ENCODE results near the gene AP1S1.

Gene AP1S1

GRCh38 chr7:101169110-101169837 lies 15.0 kb downstream of the AP1S1 start:
- TF ChIP-seq HDGF (IDR thresholded peaks at IDR 0.05; ENCODE audit: borderline replicate concordance): no peak
- DNase-seq (ENCODE audit: extremely low spot score): no peak
- ChIA-PET CTCF (interaction anchor here (0.6 to 1.8 kb wide), 2 partner anchors 25 to 324 kb away, joined by 3 to 8 read pairs; no protein-coding TSS in a partner anchor), POLR2A (interaction anchor here (1.1 kb wide), 1 partner anchor 281 kb away, joined by 4 read pairs; no protein-coding TSS in a partner anchor)

GRCh38 chr7:101169838-101170551 lies 15.7 kb downstream of the AP1S1 start:
- no peak for TF ChIP-seq L3MBTL2 (conservative IDR thresholded peaks at IDR 0.05)
- no peak for TF ChIP-seq ARNT (IDR thresholded peaks at IDR 0.05)
- no peak for TF ChIP-seq SUZ12 (IDR thresholded peaks at IDR 0.05)
- no peak for TF ChIP-seq FOXA1 (IDR thresholded peaks at IDR 0.05)
- POLR2A ChIA-PET: interaction anchor here (0.9 kb wide), 1 partner anchor 12 kb away, joined by 3 read pairs; no protein-coding TSS in a partner anchor
- peak; percentile 70 for DNase-seq (ENCODE audit: extremely low spot score)

DNA sequence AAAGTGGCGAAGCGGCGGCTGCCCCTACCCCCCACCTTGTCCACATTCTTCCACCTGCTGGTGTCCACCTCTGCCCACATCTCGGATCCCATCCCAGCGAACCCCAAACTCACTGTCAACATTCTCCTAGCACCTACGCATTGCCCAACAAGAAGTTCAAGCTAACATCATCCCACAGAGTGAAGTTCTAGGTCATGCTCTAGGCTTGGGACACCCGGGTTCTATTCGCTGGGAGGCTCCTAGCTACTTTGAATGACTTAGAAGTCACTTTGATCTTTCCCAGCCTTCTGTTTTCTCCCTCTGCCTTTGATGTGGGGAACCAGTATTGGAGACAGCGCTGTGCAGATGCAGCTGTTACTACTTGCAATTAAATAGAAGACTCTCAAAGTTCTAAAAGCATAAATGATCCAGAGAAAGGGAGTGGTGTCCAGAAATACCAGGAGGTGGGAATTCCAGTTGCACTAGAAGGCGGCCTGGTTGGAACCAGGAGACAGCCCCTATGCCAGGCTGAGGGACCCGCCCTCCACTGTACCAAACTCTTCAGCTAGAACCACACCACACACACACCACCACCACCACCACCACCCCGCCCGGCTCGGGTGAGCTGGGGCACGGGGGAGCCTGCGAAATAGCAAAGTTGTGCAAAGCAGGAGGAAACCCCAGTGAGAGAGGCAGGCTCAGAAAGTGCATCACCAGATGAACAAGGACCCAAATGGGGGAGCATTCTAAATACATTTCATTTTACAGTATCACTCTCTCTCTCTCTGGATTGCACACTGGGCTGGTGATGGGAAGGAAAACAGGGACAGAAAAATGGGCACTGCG lies 16.6 kb downstream of the AP1S1 start:
- ChIA-PET CTCF (interaction anchor here (0.6 to 1.6 kb wide), 4 partner anchors 14 to 1127 kb away, joined by 3 to 11 read pairs (median 4); no protein-coding TSS in a partner anchor), POLR2A (interaction anchor here (0.9 kb wide), 1 partner anchor 12 kb away, joined by 3 read pairs; no protein-coding TSS in a partner anchor)
- no peak for TF ChIP-seq BHLHE40 (IDR thresholded peaks at IDR 0.05; ENCODE audit: borderline replicate concordance)
- TF ChIP-seq L3MBTL2 (conservative IDR thresholded peaks at IDR 0.05): no peak
- TF ChIP-seq ZNF384 (IDR thresholded peaks at IDR 0.05): no peak
- no peak for TF ChIP-seq TARDBP (IDR thresholded peaks at IDR 0.05)
- TF ChIP-seq LEF1 (IDR thresholded peaks at IDR 0.05; ENCODE audit: borderline replicate concordance): no peak
- TF ChIP-seq FOXM1 (IDR thresholded peaks at IDR 0.05; ENCODE audit: borderline replicate concordance): no peak
- no peak for TF ChIP-seq CTBP1 (IDR thresholded peaks at IDR 0.05; ENCODE audit: borderline replicate concordance)
- no peak for TF ChIP-seq ELF4 (IDR thresholded peaks at IDR 0.05)
- TF ChIP-seq FOXA1 (IDR thresholded peaks at IDR 0.05): no peak
- no peak for TF ChIP-seq FOXK2 (IDR thresholded peaks at IDR 0.05)
- TF ChIP-seq NFRKB (IDR thresholded peaks at IDR 0.05): no peak
- TF ChIP-seq SP1 (IDR thresholded peaks at IDR 0.05): no peak
- TF ChIP-seq, protein P1, sequence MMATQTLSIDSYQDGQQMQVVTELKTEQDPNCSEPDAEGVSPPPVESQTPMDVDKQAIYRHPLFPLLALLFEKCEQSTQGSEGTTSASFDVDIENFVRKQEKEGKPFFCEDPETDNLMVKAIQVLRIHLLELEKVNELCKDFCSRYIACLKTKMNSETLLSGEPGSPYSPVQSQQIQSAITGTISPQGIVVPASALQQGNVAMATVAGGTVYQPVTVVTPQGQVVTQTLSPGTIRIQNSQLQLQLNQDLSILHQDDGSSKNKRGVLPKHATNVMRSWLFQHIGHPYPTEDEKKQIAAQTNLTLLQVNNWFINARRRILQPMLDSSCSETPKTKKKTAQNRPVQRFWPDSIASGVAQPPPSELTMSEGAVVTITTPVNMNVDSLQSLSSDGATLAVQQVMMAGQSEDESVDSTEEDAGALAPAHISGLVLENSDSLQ (IDR thresholded peaks at IDR 0.05): no peak
- TF ChIP-seq ARNT (IDR thresholded peaks at IDR 0.05): no peak
- no peak for TF ChIP-seq SUZ12 (IDR thresholded peaks at IDR 0.05)
- no peak for TF ChIP-seq HDGF (IDR thresholded peaks at IDR 0.05; ENCODE audit: borderline replicate concordance)
- no peak for DNase-seq (ENCODE audit: extremely low spot score)

More at GRCh38 chr7:101169838-101170551, 15.7 kb downstream of the AP1S1 start:
- CTCF ChIA-PET: interaction anchor here (0.6 to 1.6 kb wide), 3 partner anchors 14 to 1128 kb away, joined by 4 to 11 read pairs (median 5); no protein-coding TSS in a partner anchor

GRCh38 chr7:101171442-101171837 lies 17.2 kb downstream of the AP1S1 start:
- ChIA-PET POLR2A (interaction anchor here (1.2 kb wide), 1 partner anchor 11 kb away, joined by 4 read pairs; no protein-coding TSS in a partner anchor), CTCF (interaction anchor here (1.6 kb wide), 1 partner anchor 28 kb away, joined by 11 read pairs; no protein-coding TSS in a partner anchor)
- no peak for TF ChIP-seq ARNT (IDR thresholded peaks at IDR 0.05)
- no peak for TF ChIP-seq FOXA1 (IDR thresholded peaks at IDR 0.05)
- TF ChIP-seq LEF1 (IDR thresholded peaks at IDR 0.05; ENCODE audit: borderline replicate concordance): no peak
- no peak for TF ChIP-seq FOXK2 (IDR thresholded peaks at IDR 0.05)
- TF ChIP-seq HDGF (IDR thresholded peaks at IDR 0.05; ENCODE audit: borderline replicate concordance): no peak
- TF ChIP-seq TARDBP (IDR thresholded peaks at IDR 0.05): no peak
- no peak for TF ChIP-seq CTBP1 (IDR thresholded peaks at IDR 0.05; ENCODE audit: borderline replicate concordance)
- no peak for TF ChIP-seq NFRKB (IDR thresholded peaks at IDR 0.05)
- no peak for TF ChIP-seq SP1 (IDR thresholded peaks at IDR 0.05)
- TF ChIP-seq, protein P1 (IDR thresholded peaks at IDR 0.05): no peak
- no peak for TF ChIP-seq BHLHE40 (IDR thresholded peaks at IDR 0.05; ENCODE audit: borderline replicate concordance)
- TF ChIP-seq ELF4 (IDR thresholded peaks at IDR 0.05): no peak
- DNase-seq (ENCODE audit: extremely low spot score): no peak

- no peak for DNase-seq (ENCODE audit: extremely low spot score)
- ChIA-PET CTCF (no interaction called here), POLR2A (interaction anchor here (1.2 kb wide), 1 partner anchor 10 kb away, joined by 4 read pairs; no protein-coding TSS in a partner anchor)
- TF ChIP-seq ELF4 (IDR thresholded peaks at IDR 0.05): no peak
- no peak for TF ChIP-seq ARNT (IDR thresholded peaks at IDR 0.05)
- no peak for TF ChIP-seq TARDBP (IDR thresholded peaks at IDR 0.05)
- TF ChIP-seq SP1 (IDR thresholded peaks at IDR 0.05): no peak
- TF ChIP-seq ZNF384 (IDR thresholded peaks at IDR 0.05): no peak
- TF ChIP-seq NFRKB (IDR thresholded peaks at IDR 0.05): no peak
- TF ChIP-seq, protein P1 (IDR thresholded peaks at IDR 0.05): no peak
- TF ChIP-seq FOXM1 (IDR thresholded peaks at IDR 0.05; ENCODE audit: borderline replicate concordance): no peak
- no peak for TF ChIP-seq L3MBTL2 (conservative IDR thresholded peaks at IDR 0.05)
- no peak for TF ChIP-seq FOXK2 (IDR thresholded peaks at IDR 0.05)
- TF ChIP-seq BHLHE40 (IDR thresholded peaks at IDR 0.05; ENCODE audit: borderline replicate concordance): no peak
- no peak for TF ChIP-seq HDGF (IDR thresholded peaks at IDR 0.05; ENCODE audit: borderline replicate concordance)
- TF ChIP-seq LEF1 (IDR thresholded peaks at IDR 0.05; ENCODE audit: borderline replicate concordance): no peak
- TF ChIP-seq FOXA1 (IDR thresholded peaks at IDR 0.05): no peak
- no peak for TF ChIP-seq SUZ12 (IDR thresholded peaks at IDR 0.05)
- TF ChIP-seq CTBP1 (IDR thresholded peaks at IDR 0.05; ENCODE audit: borderline replicate concordance): no peak
These were observed 18.0 kb downstream of the AP1S1 start for GRCh38 chr7:101172005-101172853.
